Measurements from ENCODE around the gene DNAJB13. TPM values are rescaled to one million over a fixed set of nuclear protein-coding genes. Genes with fewer than 3 reads are reported as not detected.

DNAJB13 gene
- total RNA-seq, 2 donors from 2014 or later, result not detected

DNA sequence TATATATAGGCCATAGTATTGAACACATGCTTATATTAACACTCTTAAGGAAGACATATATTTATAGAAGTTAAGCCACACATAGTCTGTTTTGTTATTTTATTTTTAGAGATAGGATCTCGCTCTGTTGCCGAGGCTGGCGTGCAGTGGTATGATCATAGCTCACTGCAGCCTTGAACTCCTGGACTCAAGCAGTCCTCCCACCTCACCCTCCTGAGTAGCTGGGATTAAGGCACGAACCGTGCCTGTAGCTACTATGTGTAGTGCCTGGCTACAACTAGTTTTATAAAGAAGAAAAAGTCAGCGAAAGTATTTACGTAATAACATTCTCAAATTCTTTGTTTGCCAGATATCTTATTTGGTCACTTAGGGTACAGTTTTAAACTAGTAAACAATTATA, 37.4 kb downstream of the DNAJB13 start:
- TF ChIP-seq, protein P1, sequence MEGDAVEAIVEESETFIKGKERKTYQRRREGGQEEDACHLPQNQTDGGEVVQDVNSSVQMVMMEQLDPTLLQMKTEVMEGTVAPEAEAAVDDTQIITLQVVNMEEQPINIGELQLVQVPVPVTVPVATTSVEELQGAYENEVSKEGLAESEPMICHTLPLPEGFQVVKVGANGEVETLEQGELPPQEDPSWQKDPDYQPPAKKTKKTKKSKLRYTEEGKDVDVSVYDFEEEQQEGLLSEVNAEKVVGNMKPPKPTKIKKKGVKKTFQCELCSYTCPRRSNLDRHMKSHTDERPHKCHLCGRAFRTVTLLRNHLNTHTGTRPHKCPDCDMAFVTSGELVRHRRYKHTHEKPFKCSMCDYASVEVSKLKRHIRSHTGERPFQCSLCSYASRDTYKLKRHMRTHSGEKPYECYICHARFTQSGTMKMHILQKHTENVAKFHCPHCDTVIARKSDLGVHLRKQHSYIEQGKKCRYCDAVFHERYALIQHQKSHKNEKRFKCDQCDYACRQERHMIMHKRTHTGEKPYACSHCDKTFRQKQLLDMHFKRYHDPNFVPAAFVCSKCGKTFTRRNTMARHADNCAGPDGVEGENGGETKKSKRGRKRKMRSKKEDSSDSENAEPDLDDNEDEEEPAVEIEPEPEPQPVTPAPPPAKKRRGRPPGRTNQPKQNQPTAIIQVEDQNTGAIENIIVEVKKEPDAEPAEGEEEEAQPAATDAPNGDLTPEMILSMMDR (IDR thresholded peaks at IDR 0.05), result no peak
- no peak overlapping the region for H3K4me3 ChIP-seq
- no peak overlapping the region for H3K27ac ChIP-seq
- no peak for DNase-seq (ENCODE audit: low spot score)
- no peaks in the 10 kb centered on the region for H3K36me3 ChIP-seq
- H3K9me3 ChIP-seq, result no peaks in the 10 kb centered on the region
- H3K27me3 ChIP-seq, result no peaks in the 10 kb centered on the region
- peaks cover 0 to 6% of the 10 kb centered on the region in 2 donors for H3K4me1 ChIP-seq

DNA sequence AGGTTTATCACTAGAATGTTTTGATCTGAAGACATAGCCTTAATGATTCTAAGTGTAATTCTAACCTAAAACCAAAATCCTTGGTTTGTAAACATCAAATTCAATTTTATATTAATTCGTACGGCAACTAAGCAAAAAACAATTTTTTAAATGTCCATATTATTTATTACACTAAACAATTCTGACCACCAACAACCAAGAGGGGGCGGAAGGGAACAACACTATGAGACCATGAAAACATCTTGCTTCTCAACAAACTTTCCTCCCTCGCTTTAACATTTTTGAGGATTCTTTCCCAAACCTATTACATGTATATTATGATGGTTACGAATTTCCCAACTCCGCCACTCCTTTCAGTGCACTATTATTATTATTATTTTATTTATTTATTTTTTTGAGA, 38.3 kb downstream of the DNAJB13 start:
- Histone ChIP-seq H3K27me3 (no peaks in the 10 kb centered on the region), H3K36me3 (no peaks in the 10 kb centered on the region), H3K9me3 (no peaks in the 10 kb centered on the region), H3K27ac (no peak overlapping the region), H3K4me3 (no peak overlapping the region), H3K4me1 (no peaks in the 10 kb centered on the region)
- TF ChIP-seq, protein P1 (IDR thresholded peaks at IDR 0.05), result no peak
- DNase-seq (ENCODE audit: low spot score), result no peak

DNA sequence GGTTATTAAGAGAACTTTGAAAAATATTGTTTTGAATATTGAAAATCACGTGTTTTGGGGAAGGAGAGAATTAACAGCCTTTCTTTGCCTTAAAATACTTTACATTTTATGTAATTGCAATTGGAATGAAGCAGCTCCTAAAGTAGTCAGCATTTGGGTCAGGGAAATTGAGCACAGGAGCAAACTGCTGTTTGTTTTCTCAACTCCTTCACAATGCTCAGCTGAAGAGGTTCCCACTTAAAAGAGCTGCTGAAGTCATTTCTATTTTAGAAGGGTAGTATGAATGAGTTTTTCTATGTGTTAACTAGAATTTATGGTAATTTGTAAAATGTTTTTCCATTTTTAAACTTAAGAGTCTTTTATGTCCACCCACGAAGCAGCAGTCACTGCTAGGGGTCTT, 39.9 kb downstream of the DNAJB13 start:
- Histone ChIP-seq H3K36me3 (no peaks in the 10 kb centered on the region), H3K27me3 (no peaks in the 10 kb centered on the region), H3K4me3 (no peak overlapping the region), H3K9me3 (no peaks in the 10 kb centered on the region), H3K4me1 (no peaks in the 10 kb centered on the region), H3K27ac (no peak overlapping the region)
- DNase-seq (ENCODE audit: low spot score), result no peak
- TF ChIP-seq, protein P1 (IDR thresholded peaks at IDR 0.05), result no peak

DNA sequence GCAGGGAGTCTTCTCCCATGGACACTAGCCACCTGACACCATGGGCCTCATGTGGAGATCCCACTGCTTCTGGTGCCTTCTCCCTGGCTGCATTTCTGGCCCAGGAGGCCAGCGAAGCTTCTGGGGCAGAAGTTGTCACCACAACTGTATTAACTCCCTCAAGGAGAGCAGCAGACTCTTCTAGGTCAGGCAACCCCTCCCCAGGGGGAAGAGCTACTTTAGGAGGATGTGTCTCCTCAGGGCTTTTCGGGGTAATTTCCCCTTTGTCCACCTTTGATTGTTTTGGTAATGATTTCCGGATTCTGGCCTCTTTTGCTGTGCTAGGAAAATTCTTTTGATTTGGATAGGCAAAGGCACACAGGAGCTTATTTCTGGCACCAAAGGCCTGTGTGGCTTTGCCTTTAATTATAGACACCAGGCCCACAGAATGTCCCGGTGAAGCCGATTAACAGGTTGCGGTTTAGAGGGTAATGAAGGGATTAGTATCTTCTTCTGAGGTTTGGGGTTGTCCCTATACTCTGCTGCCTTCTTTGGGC, 40.7 kb downstream of the DNAJB13 start:
- Histone ChIP-seq H3K36me3 (no peaks in the 10 kb centered on the region), H3K27me3 (no peaks in the 10 kb centered on the region), H3K9me3 (no peaks in the 10 kb centered on the region), H3K4me3 (no peak overlapping the region), H3K4me1 (no peaks in the 10 kb centered on the region), H3K27ac (no peak overlapping the region)
- no peak for DNase-seq (ENCODE audit: low spot score)
- TF ChIP-seq, protein P1 (IDR thresholded peaks at IDR 0.05), result no peak

DNA sequence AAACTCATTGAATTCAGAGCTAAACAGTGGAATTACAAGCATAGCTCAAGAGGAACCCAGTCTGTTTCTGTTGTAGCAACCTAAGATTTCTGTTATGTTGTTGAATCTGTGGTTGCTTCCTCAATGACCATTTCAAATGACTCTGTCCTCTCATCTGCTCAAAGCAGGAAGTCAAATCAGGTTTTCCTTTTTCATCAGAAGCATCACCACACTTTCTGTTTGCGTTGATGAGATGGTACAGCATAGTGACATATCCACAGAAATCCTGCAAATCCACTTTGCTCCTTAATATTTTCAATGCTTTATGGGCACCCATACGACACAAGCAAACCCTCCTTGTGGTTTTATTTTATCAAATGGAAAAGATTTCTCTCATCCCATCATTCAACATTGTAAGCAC, 44.4 kb downstream of the DNAJB13 start:
- TF ChIP-seq, protein P1 (IDR thresholded peaks at IDR 0.05), result no peak
- Histone ChIP-seq H3K36me3 (no peaks in the 10 kb centered on the region), H3K27me3 (no peaks in the 10 kb centered on the region), H3K27ac (no peak overlapping the region), H3K4me1 (no peaks in the 10 kb centered on the region), H3K9me3 (no peaks in the 10 kb centered on the region), H3K4me3 (no peak overlapping the region)
- no peak for DNase-seq (ENCODE audit: low spot score)

DNA sequence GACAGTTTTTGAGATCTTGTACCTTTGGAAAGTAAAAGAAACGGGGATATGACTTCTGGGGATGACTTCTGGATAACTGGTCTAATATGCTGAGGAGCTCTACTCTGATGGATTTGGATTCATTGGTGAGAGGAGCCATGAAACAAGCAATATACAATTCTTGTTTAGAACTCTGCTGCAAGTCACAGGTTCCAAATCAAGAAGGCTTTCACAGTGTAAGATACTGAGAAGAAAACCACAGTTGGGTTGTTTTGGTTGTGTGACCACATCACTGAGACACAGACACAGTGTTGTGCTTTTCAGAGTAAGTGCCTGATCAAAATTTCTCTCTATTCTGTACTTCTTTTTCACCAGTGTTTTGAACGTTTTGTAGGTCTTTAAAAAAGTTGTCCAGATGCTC, 44.9 kb downstream of the DNAJB13 start:
- H3K9me3 ChIP-seq, result no peaks in the 10 kb centered on the region
- DNase-seq (ENCODE audit: low spot score), result no peak
- no peak overlapping the region for H3K27ac ChIP-seq
- H3K36me3 ChIP-seq, result no peaks in the 10 kb centered on the region
- TF ChIP-seq, protein P1 (IDR thresholded peaks at IDR 0.05), result no peak
- no peaks in the 10 kb centered on the region for H3K4me1 ChIP-seq
- H3K27me3 ChIP-seq, result no peaks in the 10 kb centered on the region
- H3K4me3 ChIP-seq, result no peak overlapping the region
